Progenitor cell of endocrine pancreas (in vitro differentiated cells): Measurements from ENCODE around the gene NRXN3. TPM values are rescaled to one million over a fixed set of nuclear protein-coding genes. Genes with fewer than 3 reads are reported as not detected.

ENCODE experiments used
- DNase-seq: peaks from one replicate; pipeline ENCODE4 v3.0.0; 2021; ENCODE audit warnings: low spot score; ENCODE audit not compliant: unreplicated experiment
- H3K27ac Mint-ChIP-seq: 2 replicates; pipeline ENCODE4 v1.8.0; 2021; ENCODE audit warnings: mild to moderate bottlenecking, moderate library complexity, mixed read lengths
- H3K27me3 Mint-ChIP-seq: 2 replicates; pipeline ENCODE4 v1.8.0; 2021; ENCODE audit warnings: mixed read lengths
- H3K36me3 Mint-ChIP-seq: 2 replicates; pipeline ENCODE4 v1.8.0; 2022; ENCODE audit warnings: mixed read lengths; ENCODE audit not compliant: insufficient read depth
- H3K4me1 Mint-ChIP-seq: 2 replicates; pipeline ENCODE4 v1.8.0; 2021; ENCODE audit warnings: low read depth, mixed read lengths
- H3K4me3 Mint-ChIP-seq: 2 replicates; pipeline ENCODE4 v1.8.0; 2021; ENCODE audit warnings: low read depth, mild to moderate bottlenecking, moderate library complexity, mixed read lengths
- H3K9me3 Mint-ChIP-seq: 2 replicates; pipeline ENCODE4 v1.8.0; 2021; ENCODE audit warnings: low read depth, mixed read lengths
- total RNA-seq: library from RNA; stranded (reverse); gene quantifications from 2 replicates; pipeline ENCODE4 v1.2.1, GENCODE V29; 2021
- TF ChIP-seq, protein P1 (sequence below): fragments of 200-600 bp; sonication (generic); IDR thresholded peaks from one replicate; pipeline ENCODE4 v1.5.0; 2021; ENCODE audit warnings: antibody characterized with exemption, mild to moderate bottlenecking; ENCODE audit not compliant: unreplicated experiment

Gene NRXN3
- total RNA-seq, 1 donor from 2014 or later: 22.1 TPM

GRCh38 chr14:78752518-78753188 is 582.5 kb downstream of the NRXN3 start:
- Mint-ChIP-seq H3K4me3 (no peak overlapping the region), H3K36me3 (no peaks in the 10 kb centered on the region), H3K27ac (no peak overlapping the region), H3K4me1 (peaks cover 2% of the 10 kb centered on the region), H3K27me3 (peaks cover 7% of the 10 kb centered on the region), H3K9me3 (no peaks in the 10 kb centered on the region)
- DNase-seq: no peak
- TF ChIP-seq, protein P1, sequence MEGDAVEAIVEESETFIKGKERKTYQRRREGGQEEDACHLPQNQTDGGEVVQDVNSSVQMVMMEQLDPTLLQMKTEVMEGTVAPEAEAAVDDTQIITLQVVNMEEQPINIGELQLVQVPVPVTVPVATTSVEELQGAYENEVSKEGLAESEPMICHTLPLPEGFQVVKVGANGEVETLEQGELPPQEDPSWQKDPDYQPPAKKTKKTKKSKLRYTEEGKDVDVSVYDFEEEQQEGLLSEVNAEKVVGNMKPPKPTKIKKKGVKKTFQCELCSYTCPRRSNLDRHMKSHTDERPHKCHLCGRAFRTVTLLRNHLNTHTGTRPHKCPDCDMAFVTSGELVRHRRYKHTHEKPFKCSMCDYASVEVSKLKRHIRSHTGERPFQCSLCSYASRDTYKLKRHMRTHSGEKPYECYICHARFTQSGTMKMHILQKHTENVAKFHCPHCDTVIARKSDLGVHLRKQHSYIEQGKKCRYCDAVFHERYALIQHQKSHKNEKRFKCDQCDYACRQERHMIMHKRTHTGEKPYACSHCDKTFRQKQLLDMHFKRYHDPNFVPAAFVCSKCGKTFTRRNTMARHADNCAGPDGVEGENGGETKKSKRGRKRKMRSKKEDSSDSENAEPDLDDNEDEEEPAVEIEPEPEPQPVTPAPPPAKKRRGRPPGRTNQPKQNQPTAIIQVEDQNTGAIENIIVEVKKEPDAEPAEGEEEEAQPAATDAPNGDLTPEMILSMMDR: no peak

GRCh38 chr14:78754059-78754458 is 583.9 kb downstream of the NRXN3 start:
- Mint-ChIP-seq H3K4me1 (peaks cover 7% of the 10 kb centered on the region), H3K4me3 (no peak overlapping the region), H3K9me3 (no peaks in the 10 kb centered on the region), H3K27me3 (peaks cover 5% of the 10 kb centered on the region), H3K27ac (no peak overlapping the region), H3K36me3 (no peaks in the 10 kb centered on the region)
- no peak for DNase-seq
- TF ChIP-seq, protein P1: no peak

DNA sequence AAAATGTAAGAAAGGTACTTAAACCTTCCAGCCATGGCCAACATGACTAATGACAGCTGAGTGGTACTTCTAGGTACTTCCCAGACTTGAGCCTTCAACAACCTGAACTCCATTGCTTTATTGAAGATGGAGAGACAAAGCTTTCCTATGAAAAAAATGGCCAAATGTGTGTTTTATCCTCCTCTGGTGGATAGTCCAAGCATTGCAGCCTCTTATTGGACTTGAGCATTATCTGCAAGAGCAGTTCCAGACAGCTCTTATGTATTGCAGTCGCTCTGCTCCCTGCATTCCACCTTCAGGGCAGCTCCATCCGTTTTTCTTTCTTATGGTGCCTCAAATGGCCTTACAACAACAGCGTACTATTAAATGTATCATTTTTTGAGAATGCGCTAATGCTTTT is 588.2 kb downstream of the NRXN3 start:
- Mint-ChIP-seq H3K27me3 (no peaks in the 10 kb centered on the region), H3K4me1 (peaks cover 12% of the 10 kb centered on the region), H3K27ac (no peak overlapping the region), H3K36me3 (no peaks in the 10 kb centered on the region), H3K4me3 (no peak overlapping the region), H3K9me3 (no peaks in the 10 kb centered on the region)
- TF ChIP-seq, protein P1: peak; percentile 63
- DNase-seq: no peak

DNA sequence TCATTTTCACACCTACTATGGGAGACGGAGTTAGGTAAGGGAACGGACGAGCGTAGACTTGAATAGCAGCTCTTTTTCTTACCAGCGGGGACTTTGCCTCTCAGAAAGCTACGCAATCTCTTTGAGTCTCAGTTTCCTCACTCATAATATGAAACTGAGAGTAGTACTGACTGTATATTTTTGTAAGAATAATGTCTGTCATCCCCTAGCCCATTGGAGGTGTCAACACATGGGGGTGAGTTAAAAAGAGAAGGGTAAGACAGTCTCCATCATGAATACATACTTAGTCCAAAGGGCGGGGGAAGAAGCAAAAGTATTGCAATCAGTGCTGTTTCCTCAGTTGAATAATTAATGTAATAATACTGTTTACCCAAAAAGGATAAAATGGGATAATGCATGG is 592.2 kb downstream of the NRXN3 start:
- H3K27ac Mint-ChIP-seq: no peak overlapping the region
- TF ChIP-seq, protein P1: no peak
- peaks cover 17% of the 10 kb centered on the region for H3K4me1 Mint-ChIP-seq
- no peak for DNase-seq
- no peak overlapping the region for H3K4me3 Mint-ChIP-seq
- H3K36me3 Mint-ChIP-seq: no peaks in the 10 kb centered on the region
- peaks cover 3% of the 10 kb centered on the region for H3K27me3 Mint-ChIP-seq
- H3K9me3 Mint-ChIP-seq: no peaks in the 10 kb centered on the region

- DNase-seq: no peak
- Mint-ChIP-seq H3K27ac (no peak overlapping the region), H3K36me3 (no peaks in the 10 kb centered on the region), H3K9me3 (no peaks in the 10 kb centered on the region), H3K27me3 (peaks cover 3% of the 10 kb centered on the region), H3K4me3 (no peak overlapping the region), H3K4me1 (peaks cover 15% of the 10 kb centered on the region)
- TF ChIP-seq, protein P1: no peak
Observed at GRCh38 chr14:78763746-78764145, 593.6 kb downstream of the NRXN3 start.
